Erythroblast (primary cell): Measurements from ENCODE around the gene ZNF611.

Experiments used
- GATA1 ChIP-seq: IDR thresholded peaks from 2 replicates; pipeline ENCODE4 v1.6.1; 2011; ENCODE audit warnings: low read depth, mild to moderate bottlenecking, control low read depth, low read length, moderate library complexity
- POLR2A ChIP-seq: IDR thresholded peaks from 2 replicates; pipeline ENCODE4 v1.6.1; 2011; ENCODE audit warnings: mild to moderate bottlenecking, low read length

- no peak for TF ChIP-seq POLR2A
- TF ChIP-seq GATA1, result no peak
Measured at GRCh38 chr19:52694921-52695320, 39.9 kb downstream of the ZNF611 start.
